Keratinocyte (primary cell): Measurements from ENCODE around the gene CACNA2D4. TPM values are rescaled to one million over a fixed set of nuclear protein-coding genes. Genes with fewer than 3 reads are reported as not detected.

Experiments
- DNase-seq: peaks from one replicate; pipeline ENCODE4 v3.0.0-alpha.2; 2011; ENCODE audit warnings: low read depth, missing footprints, low spot score
- FAIRE-seq: peaks from 2 replicates; lab custom pipeline; 2011; peaks lifted over from hg19 to GRCh38; lab: Jason Lieb, UNC
- H2AFZ ChIP-seq: 2 replicates; pipeline ENCODE4 v1.6.0; 2012; ENCODE audit warnings: low read length, control low read depth, inconsistent platforms; ENCODE audit not compliant: control insufficient read depth
- H3K27ac ChIP-seq: 2 replicates; pipeline ENCODE4 v1.5.1; 2011; ENCODE audit warnings: low read length; ENCODE audit not compliant: control insufficient read depth, insufficient read depth
- H3K27me3 ChIP-seq: 3 replicates; pipeline ENCODE4 v1.6.0; 2011; ENCODE audit warnings: low read length; ENCODE audit not compliant: control insufficient read depth, insufficient read depth; ENCODE audit errors: extremely low read depth
- H3K36me3 ChIP-seq, 2 experiments: 2 replicates in 1 of 2; 3 replicates in 1 of 2; pipeline ENCODE4 v1.5.1; 2011; ENCODE audit warnings: low read length in 2 of 2, mild to moderate bottlenecking in 1 of 2; ENCODE audit not compliant: control insufficient read depth in 2 of 2, insufficient read depth in 2 of 2; ENCODE audit errors: extremely low read depth in 1 of 2
- H3K4me1 ChIP-seq: 3 replicates; pipeline ENCODE4 v1.5.1; 2011; ENCODE audit warnings: low read length; ENCODE audit not compliant: control insufficient read depth, insufficient read depth; ENCODE audit errors: extremely low read depth
- H3K4me2 ChIP-seq: 3 replicates; pipeline ENCODE4 v1.6.0; 2011; ENCODE audit warnings: low read depth, low read length; ENCODE audit not compliant: control insufficient read depth, insufficient read depth; ENCODE audit errors: extremely low read depth
- H3K4me3 ChIP-seq, 3 experiments: fragments of 200-600 bp in 1 of 3; sonication (generic) in 1 of 3; 2 replicates in 2 of 3; 3 replicates in 1 of 3; pipeline ENCODE4 v1.5.1; 2011 to 2016; ENCODE audit warnings: low read length in 3 of 3, mild to moderate bottlenecking in 3 of 3, control low read depth in 2 of 3, inconsistent platforms in 1 of 3, low read depth in 1 of 3, mixed read lengths in 1 of 3, mixed run types in 1 of 3, moderate library complexity in 1 of 3; ENCODE audit not compliant: control insufficient read depth in 2 of 3, insufficient read depth in 2 of 3; ENCODE audit errors: extremely low read depth in 1 of 3
- H3K79me2 ChIP-seq: 2 replicates; pipeline ENCODE4 v1.6.0; 2012; ENCODE audit warnings: low read length; ENCODE audit not compliant: control insufficient read depth, insufficient read depth
- H3K9ac ChIP-seq: 3 replicates; pipeline ENCODE4 v1.6.0; 2011; ENCODE audit warnings: low read length; ENCODE audit not compliant: control insufficient read depth, insufficient read depth; ENCODE audit errors: extremely low read depth
- H3K9me1 ChIP-seq: 3 replicates; pipeline ENCODE4 v1.6.0; 2011; ENCODE audit warnings: low read length; ENCODE audit not compliant: control insufficient read depth, insufficient read depth; ENCODE audit errors: extremely low read depth
- H3K9me3 ChIP-seq: 2 replicates; pipeline ENCODE4 v1.5.1; 2012; ENCODE audit warnings: low read depth, low read length; ENCODE audit not compliant: control insufficient read depth
- H4K20me1 ChIP-seq: 3 replicates; pipeline ENCODE4 v1.6.0; 2011; ENCODE audit warnings: low read length; ENCODE audit not compliant: control insufficient read depth, insufficient read depth; ENCODE audit errors: extremely low read depth
- EZH2 ChIP-seq: IDR thresholded peaks from one replicate; pipeline ENCODE4 v1.6.1; 2012; ENCODE audit warnings: inconsistent platforms, mild to moderate bottlenecking, low read length, moderate library complexity
- dilution Hi-C: fragments of 300-500 bp; cut with MboI; formaldehyde crosslinking; loops from one replicate; pipeline ENCODE4 v1.7.0; 2020; ENCODE audit warnings: low sequenced_read_pairs; ENCODE audit not compliant: extremely low pct_ligation_motif_present
- polyA plus RNA-seq, 5 experiments: library from polyadenylated mRNA; depleted of rRNA in 3 of 5; stranded (reverse) in 3 of 5; stranded (forward) in 1 of 5; unstranded in 1 of 5; fragments of >200 nt; gene quantifications; 1 replicate in 1 of 5; 2 replicates in 3 of 5; 3 replicates in 1 of 5; pipeline versions ENCODE4 v1.2.1 to v1.2.3, GENCODE V29; 2011 to 2012; ENCODE audit warnings: missing spikeins in 2 of 5, low read depth in 1 of 5, low replicate concordance in 1 of 5
- TF ChIP-seq, protein P1 (sequence below), 3 experiments: IDR thresholded peaks in 1 of 3; conservative IDR thresholded peaks in 1 of 3; optimal IDR thresholded peaks in 1 of 3; 2 replicates in 2 of 3; 3 replicates in 1 of 3; pipeline versions ENCODE3 to v1.5.1; 2011; ENCODE audit warnings: low read length in 3 of 3, mild to moderate bottlenecking in 3 of 3, moderate library complexity in 2 of 3, control low read depth in 1 of 3, inconsistent platforms in 1 of 3; ENCODE audit not compliant: insufficient read depth in 2 of 3; ENCODE audit errors: extremely low read depth in 1 of 3

Gene CACNA2D4
- polyA plus RNA-seq, 1 donor (not counting 4 experiments of a cell fraction or from before 2014, with no cell fraction given), result 0.09 TPM

DNA sequence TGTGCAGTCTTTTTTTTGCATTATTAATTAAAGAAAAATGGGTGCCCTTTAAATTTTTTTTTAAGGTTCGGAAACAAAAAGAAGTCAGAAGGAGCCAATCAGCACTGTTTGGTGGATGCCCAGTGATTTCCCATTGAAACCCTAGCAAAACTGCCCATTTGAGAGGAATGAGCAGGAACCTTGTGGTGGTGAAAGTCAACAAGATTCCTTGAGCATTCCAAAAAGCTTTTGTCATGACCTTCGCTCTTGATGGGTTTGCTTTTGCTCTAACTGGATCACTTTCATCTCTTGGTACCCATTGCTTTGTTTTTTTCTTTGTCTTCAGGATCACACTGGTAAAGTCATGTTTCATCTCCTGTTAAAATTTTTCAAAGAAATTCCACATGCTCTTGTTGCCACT lies 173.5 kb downstream of the CACNA2D4 start:
- no peak overlapping the region for H3K9ac ChIP-seq
- no peak overlapping the region for H2AFZ ChIP-seq
- H3K79me2 ChIP-seq, result peaks cover 66% of the 10 kb centered on the region
- no peaks in the 10 kb centered on the region for H3K4me1 ChIP-seq
- no peak overlapping the region for H3K27ac ChIP-seq
- DNase-seq (no peak), FAIRE-seq (no peak)
- H3K27me3 ChIP-seq, result no peaks in the 10 kb centered on the region
- H3K9me1 ChIP-seq, result no peaks in the 10 kb centered on the region
- no peak for TF ChIP-seq EZH2
- TF ChIP-seq, protein P1, sequence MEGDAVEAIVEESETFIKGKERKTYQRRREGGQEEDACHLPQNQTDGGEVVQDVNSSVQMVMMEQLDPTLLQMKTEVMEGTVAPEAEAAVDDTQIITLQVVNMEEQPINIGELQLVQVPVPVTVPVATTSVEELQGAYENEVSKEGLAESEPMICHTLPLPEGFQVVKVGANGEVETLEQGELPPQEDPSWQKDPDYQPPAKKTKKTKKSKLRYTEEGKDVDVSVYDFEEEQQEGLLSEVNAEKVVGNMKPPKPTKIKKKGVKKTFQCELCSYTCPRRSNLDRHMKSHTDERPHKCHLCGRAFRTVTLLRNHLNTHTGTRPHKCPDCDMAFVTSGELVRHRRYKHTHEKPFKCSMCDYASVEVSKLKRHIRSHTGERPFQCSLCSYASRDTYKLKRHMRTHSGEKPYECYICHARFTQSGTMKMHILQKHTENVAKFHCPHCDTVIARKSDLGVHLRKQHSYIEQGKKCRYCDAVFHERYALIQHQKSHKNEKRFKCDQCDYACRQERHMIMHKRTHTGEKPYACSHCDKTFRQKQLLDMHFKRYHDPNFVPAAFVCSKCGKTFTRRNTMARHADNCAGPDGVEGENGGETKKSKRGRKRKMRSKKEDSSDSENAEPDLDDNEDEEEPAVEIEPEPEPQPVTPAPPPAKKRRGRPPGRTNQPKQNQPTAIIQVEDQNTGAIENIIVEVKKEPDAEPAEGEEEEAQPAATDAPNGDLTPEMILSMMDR (optimal IDR thresholded peaks at IDR 0.05 in 1 of 3, IDR thresholded peaks at IDR 0.05 in 1 of 3, conservative IDR thresholded peaks at IDR 0.05 in 1 of 3; ENCODE audit: extremely low read depth in 1 of 3, insufficient read depth in 2 of 3, low read length in 3 of 3), result no peak
- H3K4me2 ChIP-seq, result no peak overlapping the region
- H3K9me3 ChIP-seq, result no peaks in the 10 kb centered on the region
- no peaks in the 10 kb centered on the region for H3K36me3 ChIP-seq
- dilution Hi-C loops, result no loop called here
- peaks cover 6% of the 10 kb centered on the region for H4K20me1 ChIP-seq
- H3K4me3 ChIP-seq, result no peak overlapping the region

Other genes with a start within 250 kb of the CACNA2D4 start
- gene ADIPOR2, start 227.6 kb downstream of the CACNA2D4 start, polyA plus RNA-seq, result 35.7 to 59.4 TPM (median 41.4 TPM) in 3 replicates
- gene LRTM2, start 98.1 kb downstream of the CACNA2D4 start, polyA plus RNA-seq, result not detected in 3 replicates
- gene DCP1B, start 85.8 kb upstream of the CACNA2D4 start, polyA plus RNA-seq, result 9.7 to 12.2 TPM (median 10.6 TPM) in 3 replicates
- not detected in 3 replicates for gene CACNA1C, start 134.3 kb upstream of the CACNA2D4 start, polyA plus RNA-seq